Stimulated activated CD4-positive, alpha-beta T cell treated with anti-CD3 and anti-CD28 coated beads, Interleukin-15, amount 100 ng/mL, for 24 hours (primary cell): Measurements from ENCODE around the gene DOP1B.
"Not testable (repeated sequence)": the region's sequence is repeated elsewhere in the genome, so short reads cannot be mapped to it uniquely, and the experiment has no call there.

Source experiments
- DNase-seq: peaks from one replicate; pipeline ENCODE4 v3.0.0-alpha.2; 2020

DOP1B gene

DNA sequence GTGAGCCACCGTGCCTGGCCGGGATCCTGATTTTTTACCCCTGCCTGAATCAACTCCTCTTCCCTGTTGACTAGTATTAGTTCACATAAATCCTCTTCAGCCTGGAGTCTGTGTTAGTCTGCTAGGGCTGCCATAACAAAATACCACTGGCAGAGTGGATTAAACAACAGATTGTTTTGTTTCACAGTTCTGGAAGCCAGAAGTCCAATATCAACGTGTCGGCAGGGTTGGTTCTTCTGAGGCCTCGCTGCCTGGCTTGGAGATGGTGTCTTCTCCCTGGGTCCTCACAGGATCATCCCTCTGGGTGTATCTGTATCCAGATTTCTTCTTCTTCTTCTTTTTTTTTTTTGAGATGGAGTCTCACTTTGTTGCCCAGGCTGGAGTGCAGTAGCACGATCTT is 18.2 kb downstream of the DOP1B start:
- DNase-seq, result no peak

DNA sequence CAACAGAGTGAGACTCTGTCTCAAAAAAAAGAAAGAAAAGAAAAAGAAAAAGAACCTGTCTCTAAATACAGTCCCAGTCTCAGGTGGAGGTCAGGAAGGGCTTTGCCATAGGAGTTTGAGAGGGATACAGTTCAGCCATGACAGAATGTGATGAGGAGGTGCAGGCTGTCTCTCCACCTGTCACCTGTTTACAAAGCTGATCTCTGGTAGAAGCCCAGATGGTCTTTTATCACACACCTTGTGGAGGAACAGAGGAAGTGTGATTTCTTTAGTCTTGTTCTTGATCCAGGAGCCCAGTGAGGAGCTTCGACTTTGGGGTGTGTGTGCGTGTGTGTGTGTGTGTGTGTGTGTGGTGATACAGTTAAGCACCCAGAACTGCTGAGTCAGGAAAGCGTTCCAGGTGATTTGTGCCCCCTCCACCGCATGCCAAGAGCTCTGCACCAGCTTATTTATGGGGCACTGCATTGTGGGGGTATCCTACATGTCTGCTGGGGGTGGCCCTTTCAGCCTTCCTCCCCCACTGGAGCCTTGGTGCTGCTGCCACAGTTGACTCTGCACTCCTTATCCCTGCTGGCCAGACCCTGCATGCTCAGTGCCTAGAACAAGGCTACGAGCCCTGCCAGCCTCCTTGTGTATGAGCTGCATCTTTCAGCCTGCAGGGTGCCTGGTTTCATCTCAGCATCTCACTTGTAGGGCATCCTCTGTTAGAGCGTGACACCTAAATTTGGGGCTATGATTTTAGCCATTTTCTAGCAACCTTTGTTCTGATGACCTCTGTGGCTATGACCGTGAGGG is 19.3 kb downstream of the DOP1B start:
- DNase-seq, result no peak

DNA sequence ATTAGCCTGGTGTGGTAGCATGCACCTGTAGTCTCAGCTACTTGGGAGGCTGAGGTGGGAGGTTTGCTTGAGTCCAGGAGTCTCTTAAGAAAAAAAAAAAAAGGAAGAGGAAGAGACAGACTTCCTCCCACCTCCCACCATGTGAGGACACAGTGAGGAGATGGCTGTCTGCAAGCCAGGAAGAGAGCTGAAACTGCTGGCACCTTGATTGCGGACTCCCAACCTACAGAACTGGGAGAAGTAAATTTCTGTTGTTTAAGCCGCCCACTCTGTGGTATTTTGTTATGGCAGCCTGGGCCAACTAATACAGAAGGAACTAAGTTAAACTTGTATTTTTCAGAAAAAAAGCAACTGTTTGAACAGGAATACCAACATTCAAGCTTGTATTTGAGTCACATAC is 21.7 kb downstream of the DOP1B start:
- no peak for DNase-seq

DNA sequence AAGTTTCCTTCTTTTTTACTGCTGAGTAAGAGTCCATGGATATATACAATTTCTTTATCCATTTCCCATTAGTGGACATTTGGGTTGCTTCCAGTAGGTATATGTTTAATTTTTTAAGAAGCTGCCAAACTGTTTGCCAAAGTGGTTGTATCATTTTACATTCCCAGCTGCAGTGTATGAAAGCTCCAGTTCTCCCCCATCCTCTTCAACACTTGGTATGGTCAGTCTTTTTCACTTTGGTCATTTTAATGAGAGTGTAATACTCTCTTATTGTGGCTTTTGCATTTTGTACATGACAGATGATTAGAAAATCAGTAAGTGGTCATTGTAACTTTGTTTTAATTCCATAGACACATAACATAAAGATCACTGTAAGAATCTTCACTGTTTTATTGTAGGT is 22.5 kb downstream of the DOP1B start:
- no peak for DNase-seq

DNA sequence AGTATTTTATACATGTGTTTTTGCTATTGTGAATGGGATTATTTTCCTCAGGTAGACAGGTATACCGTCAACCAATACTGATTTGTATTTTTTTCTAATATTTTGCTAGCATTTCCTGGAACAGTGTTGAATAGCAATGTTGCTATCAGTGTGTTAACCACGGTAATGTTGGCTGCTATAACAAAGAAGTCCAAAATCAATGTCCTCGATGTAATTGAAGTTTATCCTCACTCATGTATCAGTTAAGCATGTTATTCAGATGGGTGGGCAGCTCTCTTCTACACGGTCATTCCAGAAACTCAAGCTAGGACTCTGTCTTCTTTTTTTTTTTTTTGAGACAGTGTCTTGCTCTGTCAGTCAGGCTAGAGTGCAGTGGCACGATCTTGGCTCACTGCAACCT is 24.3 kb downstream of the DOP1B start:
- no peak for DNase-seq

DNA sequence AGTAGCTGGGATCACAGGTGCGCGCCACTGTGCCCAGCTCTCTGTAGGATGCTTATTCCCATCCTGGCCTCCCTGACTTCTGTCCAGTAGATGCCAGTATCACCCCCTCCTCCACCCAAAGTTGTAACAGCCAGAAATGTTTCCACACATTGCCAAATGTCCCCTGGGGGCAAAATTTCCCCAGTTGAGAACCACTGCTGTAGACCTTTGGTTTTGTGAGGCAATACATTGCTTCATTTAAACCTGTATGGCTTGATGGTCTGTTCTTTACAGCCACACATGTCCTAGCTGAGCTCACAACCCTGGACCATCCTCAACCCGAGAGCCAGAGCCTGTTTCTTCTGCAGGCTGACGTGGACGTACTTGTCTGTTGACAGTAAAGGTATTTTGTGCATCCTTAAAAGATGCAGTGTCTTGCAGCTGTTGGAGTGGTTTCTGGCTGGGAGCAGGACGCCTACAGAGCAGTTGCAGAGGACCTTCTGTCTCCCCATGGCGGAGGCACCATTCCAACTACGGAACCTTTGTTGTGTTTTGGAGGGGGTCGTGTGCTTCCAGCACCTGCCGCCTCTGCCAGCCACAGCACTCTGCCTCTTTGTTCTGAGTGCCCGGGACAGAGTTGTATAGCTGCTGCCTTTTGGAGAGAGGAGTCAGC is 26.6 kb downstream of the DOP1B start:
- no peak for DNase-seq

DNA sequence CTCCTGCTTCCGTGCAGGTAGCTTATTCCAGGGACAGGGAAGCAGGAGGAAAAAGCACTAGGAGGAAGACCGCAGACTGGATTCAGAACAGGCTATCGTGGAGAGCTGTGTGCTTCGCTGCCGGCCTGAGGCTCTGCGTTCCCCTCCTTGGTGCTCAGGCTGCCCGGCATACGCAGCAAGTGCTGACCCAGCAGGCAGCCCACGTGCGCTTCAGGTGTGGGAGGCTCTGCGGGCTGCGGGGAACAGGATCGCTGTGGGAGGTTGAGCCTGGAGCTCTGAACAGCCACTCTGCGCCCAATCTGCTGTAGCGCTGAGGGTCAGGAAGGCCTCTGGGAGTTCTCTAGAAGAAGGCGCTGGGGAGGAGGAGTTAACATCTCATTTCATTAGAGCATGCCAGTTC is 27.9 kb downstream of the DOP1B start:
- DNase-seq, result no peak

DNA sequence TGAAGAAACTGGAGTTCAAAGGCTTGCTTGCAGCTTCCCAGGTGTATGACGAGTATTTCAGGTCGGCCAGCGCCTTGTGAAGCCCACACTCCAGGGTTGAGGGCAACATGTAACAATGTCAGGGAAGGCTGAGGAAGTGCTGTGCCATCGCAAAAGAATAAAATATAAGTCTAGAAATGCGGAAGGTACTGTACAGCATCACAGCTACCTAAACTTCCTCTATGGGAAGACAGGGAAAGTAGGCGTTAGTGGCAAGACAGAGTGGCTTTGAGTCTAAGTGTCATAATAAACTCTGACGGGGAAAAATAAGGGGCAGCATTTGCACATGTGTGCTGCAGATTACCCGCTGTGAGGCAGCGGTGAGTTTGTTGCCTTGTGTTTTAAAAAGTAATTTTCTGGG is 28.9 kb downstream of the DOP1B start:
- no peak for DNase-seq

DNA sequence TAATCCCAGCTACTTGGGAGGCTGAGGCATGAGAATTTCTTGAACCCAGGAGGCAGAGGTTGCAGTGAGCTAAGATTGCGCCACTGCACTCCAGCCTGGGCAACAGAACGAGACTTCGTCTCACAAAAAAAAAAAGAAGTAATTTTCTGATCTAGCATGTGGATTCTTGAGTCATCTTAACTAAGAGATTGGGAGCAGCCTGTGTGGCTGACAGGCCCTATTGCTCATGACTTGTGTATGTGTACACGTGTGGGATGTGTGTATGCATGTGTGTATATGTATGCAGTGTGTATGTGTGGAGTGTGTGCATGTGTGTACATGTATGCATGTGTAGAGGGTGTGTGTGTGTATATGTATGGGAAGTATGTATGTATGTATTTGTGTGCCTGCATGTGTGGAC is 29.5 kb downstream of the DOP1B start:
- DNase-seq, result no peak

DNA sequence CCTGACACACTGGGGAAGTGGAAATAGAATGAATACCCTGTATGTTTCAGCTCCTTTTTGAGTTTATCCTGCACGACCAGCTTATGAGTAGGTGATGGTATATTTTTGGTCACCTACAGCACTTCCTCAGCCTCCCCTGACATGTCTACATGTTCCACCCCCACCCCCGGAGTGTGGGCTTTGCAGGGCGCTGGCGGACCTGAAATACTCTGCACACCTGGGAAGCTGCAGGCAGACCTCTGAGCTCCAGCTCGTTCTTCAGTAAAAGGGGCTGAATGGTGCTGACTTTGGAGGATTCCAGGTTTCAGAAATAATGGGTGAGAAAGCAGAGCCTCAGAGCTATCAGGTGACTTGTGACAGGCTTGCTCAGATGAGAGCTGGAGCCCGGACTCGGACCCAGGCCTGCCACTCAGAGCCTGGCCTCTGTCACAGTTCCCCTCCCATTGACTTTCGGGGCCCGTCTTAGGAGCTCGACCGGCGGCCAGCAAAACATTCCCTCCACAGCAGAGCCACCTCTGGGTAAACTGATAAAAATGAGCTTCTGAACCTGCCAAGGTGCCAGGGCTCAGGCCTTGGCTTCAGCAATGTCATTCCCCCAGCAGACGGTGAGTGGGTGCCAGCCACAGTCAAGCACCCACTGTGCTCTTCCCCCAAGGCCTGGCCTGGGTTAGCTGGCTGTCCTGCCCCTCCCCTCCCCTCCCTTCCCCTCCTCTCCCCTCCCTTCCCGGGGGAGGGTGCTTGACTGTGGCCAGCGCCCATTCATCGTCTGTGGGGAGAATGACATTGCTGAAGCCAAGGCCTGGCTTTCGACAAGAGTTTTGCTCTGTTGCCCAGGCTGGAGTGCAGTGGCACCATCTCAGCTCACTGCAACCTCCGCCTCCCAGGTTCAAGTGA is 30.1 kb downstream of the DOP1B start:
- DNase-seq, result no peak

DNA sequence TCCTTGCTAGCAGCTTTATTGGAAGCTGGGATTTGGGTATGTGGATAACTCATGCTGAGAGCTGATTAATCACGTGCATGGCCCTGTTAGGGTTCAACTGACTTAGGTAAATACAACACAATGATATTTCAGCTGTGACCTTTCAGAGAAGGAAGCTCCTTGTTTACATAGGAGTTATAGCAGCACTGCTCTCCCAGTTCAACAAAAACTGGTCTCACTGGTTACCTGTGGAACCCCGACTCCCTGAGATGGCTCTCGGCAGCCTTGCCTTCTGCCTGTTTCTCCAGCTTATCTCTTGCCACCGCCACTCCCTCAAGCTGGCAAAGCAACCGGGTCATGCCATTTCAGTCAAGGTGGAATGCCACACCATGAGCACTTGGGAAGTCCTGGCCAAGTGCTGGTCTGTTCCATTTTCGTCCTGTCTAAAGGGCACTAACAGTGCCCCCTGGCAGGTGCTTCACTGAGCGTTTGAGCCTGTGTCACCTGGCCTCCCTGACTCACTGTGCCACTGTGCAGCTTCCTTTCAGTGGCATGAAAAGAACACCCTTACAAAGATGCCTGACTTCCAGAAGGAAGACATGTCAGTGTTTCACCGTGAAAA is 31.6 kb downstream of the DOP1B start:
- DNase-seq, result no peak

DNA sequence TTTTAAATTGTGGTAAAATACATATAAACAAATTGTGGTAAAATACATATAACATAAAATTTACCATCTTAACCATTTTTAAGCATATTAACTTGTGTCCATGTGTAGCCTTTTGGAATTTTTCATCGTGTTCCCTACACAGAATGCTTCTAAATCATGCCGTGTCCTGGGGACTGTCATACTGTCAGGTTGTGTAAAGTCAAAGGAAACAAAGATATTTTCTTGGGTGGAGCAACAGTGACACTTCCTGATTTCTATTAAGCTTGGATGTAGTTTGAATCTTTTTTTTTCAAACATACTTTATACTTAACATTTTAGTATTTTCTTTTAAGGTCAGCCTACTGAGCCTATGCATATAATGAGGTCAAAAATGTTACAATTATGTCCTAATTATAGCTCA is 32.3 kb downstream of the DOP1B start:
- DNase-seq, result no peak

DNA sequence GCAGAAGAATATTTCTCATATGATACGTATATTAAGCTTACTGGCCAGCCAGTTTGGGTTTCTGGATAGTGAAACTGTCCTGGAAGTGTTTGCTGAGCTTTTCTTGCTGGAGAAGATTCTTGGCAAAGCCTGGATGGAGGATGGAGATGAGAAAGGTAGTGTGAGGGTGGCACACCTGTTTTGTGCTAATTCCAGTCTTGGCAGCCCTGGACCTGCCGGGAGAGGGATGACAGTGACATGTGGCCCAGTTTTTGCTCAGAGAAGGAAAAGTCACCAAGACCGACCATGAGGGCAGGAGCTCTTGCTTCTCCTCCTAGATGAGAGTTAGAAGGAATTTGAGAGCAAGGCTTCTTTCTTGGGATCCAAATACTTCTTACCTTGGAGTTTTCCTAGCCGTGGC is 34.1 kb downstream of the DOP1B start:
- DNase-seq, result no peak

DNA sequence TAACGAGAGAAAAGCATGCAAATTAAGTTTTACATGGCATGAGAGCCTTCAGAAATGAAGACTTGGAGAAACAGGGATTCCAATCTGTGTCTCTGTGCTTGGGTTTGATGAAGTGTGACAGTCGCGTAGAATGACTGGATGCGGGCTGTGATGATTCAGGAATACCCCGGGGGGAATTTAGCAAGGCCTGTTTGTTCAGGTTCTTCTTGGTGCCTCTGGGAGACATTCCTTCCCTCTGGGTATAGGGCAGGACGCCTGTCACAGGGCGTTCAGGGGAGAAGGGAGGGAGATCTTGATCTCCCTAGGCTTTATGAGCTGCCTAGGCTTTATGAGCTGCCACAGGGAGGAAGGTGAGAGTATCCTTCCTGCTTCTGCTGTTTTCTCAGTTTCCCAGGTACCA is 36.6 kb downstream of the DOP1B start:
- no peak for DNase-seq

DNA sequence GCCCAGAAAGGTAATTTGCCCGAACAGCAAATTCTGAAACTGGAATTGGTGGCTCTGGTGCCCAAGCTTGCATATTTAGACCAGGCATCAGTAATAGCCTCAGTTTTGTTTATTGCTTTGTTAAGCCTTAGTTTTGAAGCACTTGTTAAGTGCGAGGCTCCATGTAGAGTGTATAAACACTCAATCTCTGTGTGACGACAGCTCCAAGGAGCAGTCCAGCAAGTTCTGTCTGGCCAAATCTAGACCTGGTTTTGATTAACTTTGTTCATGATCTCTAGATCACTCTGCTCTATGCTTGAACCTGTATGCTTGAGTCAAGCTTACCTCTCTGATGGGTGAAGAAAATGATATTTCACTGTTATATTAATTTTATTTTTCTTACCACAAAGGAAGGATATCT is 37.4 kb downstream of the DOP1B start:
- no peak for DNase-seq

DNA sequence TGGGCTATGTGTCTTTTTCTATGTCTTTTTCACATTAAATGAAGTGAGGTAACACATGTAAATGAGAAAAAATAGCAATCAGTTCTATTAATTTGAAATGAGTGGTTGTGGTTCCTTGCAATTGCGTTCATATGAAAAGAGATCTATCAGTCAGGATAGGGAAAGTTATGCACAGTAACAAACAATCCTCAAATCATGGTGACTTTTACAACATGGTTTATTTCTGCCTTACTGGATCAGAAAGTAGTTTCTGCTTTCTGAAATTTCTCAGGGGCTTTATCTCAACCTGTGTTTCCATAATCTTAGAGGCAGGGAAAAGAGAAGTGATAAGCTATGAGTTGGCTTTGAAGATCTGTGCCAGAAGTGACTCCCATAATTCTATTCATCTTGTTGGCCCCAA is 39.0 kb downstream of the DOP1B start:
- DNase-seq, result no peak

DNA sequence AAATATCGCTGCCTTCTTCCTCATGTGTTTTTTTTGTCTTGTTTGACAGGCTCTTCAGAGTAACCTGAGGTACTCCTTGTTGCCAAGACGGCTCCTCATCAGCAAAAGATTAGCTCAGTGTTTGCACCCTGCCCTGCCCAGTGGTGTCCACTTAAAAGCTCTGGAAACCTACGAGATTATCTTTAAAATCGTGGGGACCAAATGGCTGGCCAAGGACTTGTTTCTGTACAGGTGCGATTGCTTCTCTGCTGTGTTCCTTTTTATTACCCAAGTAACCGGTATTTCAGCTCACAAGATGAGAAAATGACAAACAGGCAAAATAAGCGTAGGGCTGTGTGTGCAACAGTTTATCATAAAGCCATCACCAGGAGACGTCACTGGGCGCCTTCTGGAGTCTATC is 42.4 kb downstream of the DOP1B start:
- no peak for DNase-seq

DNA sequence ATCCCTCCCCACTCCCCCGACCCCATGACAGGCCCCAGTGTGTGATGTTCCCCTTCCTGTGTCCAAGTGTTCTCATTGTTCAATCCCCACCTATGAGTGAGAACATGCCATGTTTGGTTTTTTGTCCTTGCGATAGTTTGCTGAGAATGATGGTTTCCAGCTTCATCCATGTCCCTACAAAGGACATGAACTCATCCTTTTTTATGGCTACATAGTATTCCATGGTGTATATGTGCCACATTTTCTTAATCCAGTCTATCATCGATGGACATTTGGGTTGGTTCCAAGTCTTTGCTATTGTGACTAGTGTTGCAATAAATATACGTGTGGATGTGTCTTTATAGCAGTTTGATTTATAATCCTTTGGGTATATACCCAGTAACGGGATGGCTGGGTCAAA is 43.0 kb downstream of the DOP1B start:
- not testable (repeated sequence) for DNase-seq

DNA sequence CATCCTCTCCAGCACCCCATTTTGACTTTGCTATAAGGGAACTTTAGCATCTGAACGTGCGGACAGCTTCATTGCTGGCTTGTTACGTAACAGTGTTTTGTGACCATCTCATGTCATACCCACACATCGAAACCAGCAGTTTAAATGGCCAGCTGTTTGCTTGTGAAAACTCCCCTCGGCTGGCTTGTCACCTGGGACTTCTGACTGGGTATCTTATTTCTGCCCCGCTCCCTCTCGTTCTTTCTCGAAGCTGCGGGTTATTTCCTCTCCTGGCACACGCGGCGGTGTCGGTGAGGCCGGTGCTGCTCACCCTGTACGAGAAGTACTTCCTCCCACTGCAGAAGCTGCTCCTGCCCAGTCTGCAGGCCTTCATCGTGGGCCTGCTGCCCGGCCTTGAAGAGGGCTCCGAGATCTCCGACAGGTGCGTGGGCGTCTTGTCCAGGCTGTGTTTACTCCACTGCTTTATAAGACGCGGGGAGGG is 43.5 kb downstream of the DOP1B start:
- DNase-seq, result no peak

DNA sequence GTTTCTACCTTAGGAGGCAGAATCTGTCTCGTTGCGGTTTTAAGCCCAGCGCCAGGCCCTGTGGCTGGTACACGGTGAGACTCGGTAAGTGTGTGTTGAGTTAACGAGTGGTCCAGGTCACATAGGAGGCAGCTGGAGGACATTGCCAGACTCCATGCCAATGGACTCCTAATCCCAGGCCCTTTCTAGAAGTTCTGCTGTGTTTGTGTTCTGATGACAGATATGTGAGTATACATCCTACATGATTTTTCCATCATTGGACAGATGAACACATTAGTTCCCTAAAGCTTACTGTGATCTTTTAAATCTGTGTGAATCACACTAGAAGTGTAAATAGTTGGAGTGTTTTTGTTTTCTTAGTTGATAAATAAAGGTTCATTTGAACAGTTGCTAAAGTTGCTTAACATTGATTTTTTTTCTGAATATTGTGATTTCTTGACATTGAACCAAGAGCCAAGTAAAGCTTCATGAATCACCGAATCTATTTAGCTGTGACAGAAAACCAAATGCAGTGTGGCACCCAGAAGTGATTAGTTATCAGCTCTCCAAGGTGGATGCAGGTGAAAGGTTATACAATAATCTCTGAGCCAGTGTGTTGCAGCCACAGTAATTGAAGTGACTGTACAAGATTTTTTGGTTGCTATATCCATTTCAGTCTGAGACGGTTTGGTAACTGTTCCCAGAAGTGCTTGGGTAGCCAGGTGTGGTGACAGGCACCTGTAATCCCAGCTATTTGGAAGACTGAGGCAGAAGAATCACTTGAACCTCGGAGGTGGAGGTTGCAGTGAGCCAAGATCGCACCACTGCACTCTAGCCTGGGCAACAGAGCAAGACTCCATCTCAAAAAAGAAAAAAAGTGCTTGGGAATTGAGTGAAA is 46.3 kb downstream of the DOP1B start:
- no peak for DNase-seq

DNA sequence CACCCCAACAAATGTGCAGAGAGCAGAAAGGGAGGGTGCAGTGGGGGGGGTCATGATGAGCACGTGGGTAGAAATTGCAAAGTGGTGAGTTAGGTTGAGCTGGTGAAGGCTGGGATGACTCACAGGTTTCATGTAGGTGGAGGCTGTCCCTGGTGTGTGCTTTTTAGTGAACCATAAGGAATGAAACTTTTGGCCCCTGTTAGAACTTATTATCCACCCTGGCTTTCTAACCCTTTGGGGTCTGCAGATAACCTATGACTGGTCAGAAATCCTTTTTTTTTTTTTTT is 46.9 kb downstream of the DOP1B start:
- DNase-seq, result peak; percentile 74

DNA sequence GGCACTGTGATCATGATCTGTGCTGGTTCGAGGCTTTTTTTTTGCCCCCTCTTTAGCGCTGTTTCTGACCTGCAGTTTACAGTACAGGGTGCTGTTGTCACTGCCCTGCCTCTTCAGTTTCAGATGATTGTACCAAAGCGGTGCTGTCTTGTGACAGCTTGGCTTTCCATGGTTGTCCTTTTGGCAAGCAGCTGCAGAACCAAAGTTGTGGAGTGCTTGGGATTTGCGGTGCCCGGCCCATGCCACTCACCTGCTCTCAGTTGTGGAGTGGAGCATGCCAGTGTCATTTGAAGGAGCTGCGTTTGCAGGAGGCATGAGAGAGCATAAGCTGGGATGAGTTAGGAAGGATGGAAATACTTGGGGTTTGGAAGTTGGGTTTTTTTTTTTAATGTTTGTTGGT is 48.4 kb downstream of the DOP1B start:
- DNase-seq, result no peak

DNA sequence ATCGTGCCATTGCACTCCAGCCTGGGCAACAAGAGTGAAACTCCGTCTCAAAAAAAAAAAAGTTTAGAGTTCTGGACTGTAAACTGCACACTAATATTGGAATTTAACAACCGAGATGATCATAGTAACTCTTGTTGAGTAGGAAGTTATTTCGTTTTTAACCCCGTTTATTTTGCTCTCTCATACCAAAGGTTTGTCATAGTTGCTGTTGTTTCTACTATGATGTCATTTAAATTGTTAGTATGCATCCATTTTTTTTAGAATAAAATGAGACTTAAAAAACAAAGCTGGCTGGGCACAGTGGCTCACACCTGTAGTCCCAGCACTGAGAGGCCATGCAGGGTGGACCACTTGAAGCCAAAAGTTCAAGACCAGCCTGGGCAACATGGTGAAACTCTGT is 49.3 kb downstream of the DOP1B start:
- no peak for DNase-seq
